PC-3 (cell line): ENCODE results near the gene PSMB9. TPM values are rescaled to one million over a fixed set of nuclear protein-coding genes. Genes with fewer than 3 reads are reported as not detected.

Experiments
- ATAC-seq: fragments of 200-7000 bp; cut with Tn5 transposase; 2 replicates; pipeline ENCODE4 v1.9.1; 2020; ENCODE audit warnings: mild to moderate bottlenecking, moderate library complexity
- BruUV-seq: library from RNA; stranded (reverse); fragments of 400-500 nt; replicated peaks from 2 replicates; lab custom pipeline; 2021; lab: Mats Ljungman, UMichigan
- CTCF ChIA-PET: fragments of 300-600 bp; sonication (Branson Sonifier 250); formaldehyde crosslinking; loops from one replicate; lab custom pipeline; 2022; ENCODE audit warnings: antibody characterized with exemption; lab: Charles Lee
- POLR2A ChIA-PET: fragments of 300-600 bp; sonication (Branson Sonifier 250); formaldehyde crosslinking; loops from one replicate; lab custom pipeline; 2022; ENCODE audit warnings: antibody characterized with exemption; ENCODE audit not compliant: unreplicated experiment; lab: Charles Lee
- DNase-seq: peaks from one replicate; pipeline ENCODE4 v3.0.0-alpha.2; 2015
- H2AFZ ChIP-seq: fragments of 300-600 bp; sonication (generic); 2 replicates; pipeline ENCODE4 v1.6.0; 2016; ENCODE audit warnings: antibody characterized with exemption, low read length
- H3F3A ChIP-seq: fragments of 300-600 bp; sonication (generic); one replicate; pipeline ENCODE4 v1.6.0; 2017; ENCODE audit warnings: antibody characterized with exemption, low read length, control low read depth, mild to moderate bottlenecking; ENCODE audit not compliant: unreplicated experiment
- H3K27ac ChIP-seq: fragments of 300-600 bp; sonication (generic); 2 replicates; pipeline ENCODE4 v1.5.1; 2016; ENCODE audit warnings: mild to moderate bottlenecking, low read length
- H3K27me3 ChIP-seq: fragments of 300-600 bp; sonication (generic); 2 replicates; pipeline ENCODE4 v1.6.1; 2016; ENCODE audit warnings: low read length, mixed read lengths
- H3K36me3 ChIP-seq: fragments of 300-600 bp; sonication (generic); 2 replicates; pipeline ENCODE4 v1.6.1; 2016; ENCODE audit warnings: low read depth, mixed run types, low read length, mixed read lengths
- H3K4me1 ChIP-seq: fragments of 300-600 bp; sonication (generic); 2 replicates; pipeline ENCODE4 v1.5.1; 2016; ENCODE audit warnings: low read length; ENCODE audit not compliant: insufficient read depth
- H3K4me2 ChIP-seq: fragments of 300-600 bp; sonication (generic); 2 replicates; pipeline ENCODE4 v1.6.0; 2016; ENCODE audit warnings: low read length
- H3K4me3 ChIP-seq: fragments of 300-600 bp; sonication (generic); 2 replicates; pipeline ENCODE4 v1.5.1; 2016; ENCODE audit warnings: mild to moderate bottlenecking, low read length, mixed read lengths
- H3K79me2 ChIP-seq: fragments of 300-600 bp; sonication (generic); 2 replicates; pipeline ENCODE4 v1.6.1; 2017; ENCODE audit warnings: low read length, mixed read lengths
- H3K9ac ChIP-seq: fragments of 300-600 bp; sonication (generic); 2 replicates; pipeline ENCODE4 v1.6.0; 2016; ENCODE audit warnings: mild to moderate bottlenecking, low read length
- H3K9me2 ChIP-seq: fragments of 300-600 bp; sonication (generic); replicated peaks from 2 replicates; pipeline ENCODE4 v1.6.1; 2016; ENCODE audit warnings: mixed run types, low read length, mixed read lengths
- H3K9me3 ChIP-seq: fragments of 300-600 bp; sonication (generic); 2 replicates; pipeline ENCODE4 v1.6.1; 2016; ENCODE audit warnings: low read length, mixed read lengths
- H4K20me1 ChIP-seq: fragments of 300-600 bp; sonication (generic); 2 replicates; pipeline ENCODE4 v1.6.1; 2016; ENCODE audit warnings: low read length, mixed read lengths
- EZH2 ChIP-seq: fragments of 300-600 bp; sonication (generic); IDR thresholded peaks from one replicate; pipeline ENCODE4 v1.6.1; 2017; ENCODE audit warnings: antibody characterized with exemption, mild to moderate bottlenecking, low read length; ENCODE audit not compliant: unreplicated experiment
- EZH2phosphoT487 ChIP-seq: fragments of 300-600 bp; sonication (generic); IDR thresholded peaks from 2 replicates; pipeline ENCODE4 v1.6.1; 2018; ENCODE audit warnings: mild to moderate bottlenecking, antibody characterized with exemption, low read length, borderline replicate concordance
- intact Hi-C: fragments of 100-400 bp; cut with micrococcal nuclease; formaldehyde crosslinking; loops from 2 replicates; pipeline ENCODE4 v1.9.0; 2023
- total RNA-seq: library from RNA; depleted of rRNA; stranded (reverse); fragments of >200 nt; gene quantifications from 2 replicates; pipeline ENCODE4 v1.2.3, GENCODE V29; 2014
- TF ChIP-seq, protein P1 (sequence below): fragments of 300-600 bp; sonication (generic); conservative IDR thresholded peaks from 2 replicates; pipeline ENCODE4 v1.5.1; 2017; ENCODE audit warnings: antibody characterized with exemption, low read depth, mild to moderate bottlenecking, low read length

The PSMB9 gene
- total RNA-seq, 1 experiment from 2014 or later, result 1.5 TPM

DNA sequence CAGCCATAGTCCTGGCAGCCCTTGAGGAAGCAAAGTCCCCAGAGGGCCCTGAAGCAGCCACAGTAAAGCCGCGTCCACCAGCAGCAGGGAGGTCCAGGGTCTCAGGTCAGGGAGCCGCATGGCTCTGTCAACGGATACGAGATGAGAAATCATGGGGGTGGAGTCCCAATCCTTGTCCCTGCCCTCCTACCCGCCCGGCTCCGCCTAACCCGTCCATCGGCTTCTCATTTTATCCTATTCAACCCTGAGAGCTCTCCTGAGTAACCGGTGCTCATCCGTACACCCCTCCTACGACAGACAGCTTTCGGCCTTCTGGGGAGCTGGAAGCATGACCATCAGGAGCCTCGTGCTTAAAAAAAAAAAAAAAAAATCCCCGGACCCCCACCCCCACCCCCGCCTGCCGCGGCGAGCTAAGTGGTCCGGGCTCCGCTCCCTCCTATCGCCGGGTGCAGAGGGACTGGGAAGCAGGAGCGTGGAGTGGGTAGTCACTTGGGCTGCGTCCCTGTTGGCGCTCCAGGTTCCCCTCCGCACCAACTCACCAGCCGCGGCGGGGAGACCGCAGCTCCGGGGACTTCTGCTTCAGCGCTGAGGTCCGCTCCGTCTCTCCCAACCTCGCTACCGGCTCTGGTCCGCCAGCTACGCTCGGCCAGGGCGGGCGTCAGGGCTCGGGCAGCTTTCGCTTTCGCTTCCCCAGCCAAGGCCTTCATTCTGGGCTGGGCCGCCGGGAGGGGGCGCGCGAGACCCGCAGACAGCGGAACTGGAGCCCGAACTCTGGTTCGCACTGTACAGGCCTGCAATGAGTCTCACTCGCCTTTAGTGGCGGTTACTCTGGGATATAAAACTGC is 15.7 kb upstream of the PSMB9 start, which contains the start of gene TAP2:
Gene TAP2 (minus strand): TSS at position 626 of the 845 bp plus-strand sequence. CDS start 506 bp downstream, at position 120.
- POLR2A ChIA-PET, result interaction anchor here (0.7 to 1.1 kb wide), 3 partner anchors 12 to 30 kb away, joined by 5 to 12 read pairs (median 7); partner anchors contain the start of genes PSMB9 and TAP1
- Histone ChIP-seq H3K4me2 (peak within 1 kb of the TSS; percentile 100), H3K4me3 (peak within 1 kb of the TSS; percentile 96), H3K4me1 (peaks cover 24% of the 10 kb centered on the region), H3K79me2 (peaks cover 22% of the 10 kb centered on the region), H3K27ac (peak within 1 kb of the TSS; percentile 54; the same call in 1 of the 2 replicates), H3K9me3 (no peaks in the 10 kb centered on the region), H3F3A (no peaks in the 10 kb centered on the region), H4K20me1 (no peaks in the 10 kb centered on the region), H2AFZ (peak within 1 kb of the TSS; percentile 91), H3K36me3 (0 out of 2 replicates have a peak, but pooled peaks cover 3% of the 10 kb centered on the region), H3K27me3 (no peaks in the 10 kb centered on the region), H3K9ac (peak within 1 kb of the TSS; percentile 86), H3K9me2 (no peaks in the 10 kb centered on the region)
- CTCF ChIA-PET, result interaction anchor here (0.5 to 2.3 kb wide), 15 partner anchors 12 to 1178 kb away, joined by 3 to 90 read pairs (median 7); partner anchors contain the start of genes C6orf47, HLA-DMA, PSMB9 and TAP1
- ATAC-seq, result peak; percentile 96
- peak; percentile 94 for DNase-seq
- BruUV-seq, result no TSS peak
- TF ChIP-seq, protein P1, sequence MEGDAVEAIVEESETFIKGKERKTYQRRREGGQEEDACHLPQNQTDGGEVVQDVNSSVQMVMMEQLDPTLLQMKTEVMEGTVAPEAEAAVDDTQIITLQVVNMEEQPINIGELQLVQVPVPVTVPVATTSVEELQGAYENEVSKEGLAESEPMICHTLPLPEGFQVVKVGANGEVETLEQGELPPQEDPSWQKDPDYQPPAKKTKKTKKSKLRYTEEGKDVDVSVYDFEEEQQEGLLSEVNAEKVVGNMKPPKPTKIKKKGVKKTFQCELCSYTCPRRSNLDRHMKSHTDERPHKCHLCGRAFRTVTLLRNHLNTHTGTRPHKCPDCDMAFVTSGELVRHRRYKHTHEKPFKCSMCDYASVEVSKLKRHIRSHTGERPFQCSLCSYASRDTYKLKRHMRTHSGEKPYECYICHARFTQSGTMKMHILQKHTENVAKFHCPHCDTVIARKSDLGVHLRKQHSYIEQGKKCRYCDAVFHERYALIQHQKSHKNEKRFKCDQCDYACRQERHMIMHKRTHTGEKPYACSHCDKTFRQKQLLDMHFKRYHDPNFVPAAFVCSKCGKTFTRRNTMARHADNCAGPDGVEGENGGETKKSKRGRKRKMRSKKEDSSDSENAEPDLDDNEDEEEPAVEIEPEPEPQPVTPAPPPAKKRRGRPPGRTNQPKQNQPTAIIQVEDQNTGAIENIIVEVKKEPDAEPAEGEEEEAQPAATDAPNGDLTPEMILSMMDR, result peak; percentile 94
- no peak for TF ChIP-seq EZH2
- no peak for TF ChIP-seq EZH2phosphoT487
- intact Hi-C loops, result loop anchor here (1.0 to 5.0 kb wide), 4 partner anchors 15 to 144 kb away; partner anchors contain the start of gene TAP1

DNA sequence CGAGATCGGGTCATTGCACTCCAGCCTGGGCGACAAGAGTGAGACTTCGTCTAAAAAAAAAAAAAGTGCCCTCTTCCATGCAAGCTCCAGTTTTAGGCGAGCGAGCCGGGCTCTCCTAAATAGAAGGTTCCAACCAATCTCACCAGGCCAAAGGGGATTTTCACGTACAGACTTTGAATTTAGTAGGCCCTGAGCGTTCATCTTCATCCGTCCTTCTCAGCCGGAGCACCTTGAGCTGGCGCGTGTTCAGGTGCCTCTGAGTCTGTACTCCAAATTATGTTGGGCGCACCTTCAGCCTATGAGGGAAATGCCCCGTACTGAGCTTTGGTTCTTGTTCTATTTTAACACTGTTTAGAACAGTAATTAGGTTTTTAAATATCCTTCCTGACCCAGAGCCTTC is 14.6 kb upstream of the PSMB9 start:
- H3K36me3 ChIP-seq, result no peaks in the 10 kb centered on the region
- H4K20me1 ChIP-seq, result no peaks in the 10 kb centered on the region
- no peaks in the 10 kb centered on the region for H3K27me3 ChIP-seq
- no peak overlapping the region for H3K9ac ChIP-seq
- no peak overlapping the region for H2AFZ ChIP-seq
- H3K79me2 ChIP-seq, result peaks cover 22% of the 10 kb centered on the region
- DNase-seq (no peak), ATAC-seq (no peak)
- no peak overlapping the region for H3K27ac ChIP-seq
- intact Hi-C loops, result loop anchor here (5.0 kb wide), 1 partner anchor 143 kb away; no protein-coding TSS in a partner anchor
- H3K4me1 ChIP-seq, result peaks cover 25% of the 10 kb centered on the region
- TF ChIP-seq EZH2, result no peak
- TF ChIP-seq, protein P1, result no peak
- no peak for TF ChIP-seq EZH2phosphoT487
- no peaks in the 10 kb centered on the region for H3K9me2 ChIP-seq
- H3K4me2 ChIP-seq, result no peak overlapping the region
- BruUV-seq, result no TSS peak
- CTCF ChIA-PET, result interaction anchor here (1.2 to 2.3 kb wide), 5 partner anchors 15 to 114 kb away, joined by 7 to 90 read pairs (median 19); partner anchors contain the start of genes HLA-DMA, PSMB9 and TAP1
- no peaks in the 10 kb centered on the region for H3K9me3 ChIP-seq
- POLR2A ChIA-PET, result no interaction called here
- H3K4me3 ChIP-seq, result no peak overlapping the region
- no peaks in the 10 kb centered on the region for H3F3A ChIP-seq
